Prostate gland (tissue), 2 donors: Measurements from ENCODE around the gene HNRNPAB.

Experiments used
- POLR2A ChIP-seq: fragments of 450-650 bp; IDR thresholded peaks from one replicate; pipeline ENCODE4 v1.6.1; 2016; ENCODE audit warnings: antibody characterized with exemption, mild to moderate bottlenecking
- POLR2AphosphoS5 ChIP-seq: sonication (generic); formaldehyde crosslinking; IDR thresholded peaks from one replicate; pipeline ENCODE4 v1.6.1; 2017; ENCODE audit warnings: antibody characterized with exemption
- TF ChIP-seq, protein P1 (sequence below), 4 experiments: fragments of 200-600 bp in 2 of 4; fragments of 450-650 bp in 2 of 4; sonication (generic) in 2 of 4; IDR thresholded peaks; 1 replicate in 3 of 4; 2 replicates in 1 of 4; pipeline ENCODE4 v1.5.1; 2016 to 2019; ENCODE audit warnings: antibody characterized with exemption in 4 of 4, mild to moderate bottlenecking in 2 of 4, moderate library complexity in 2 of 4

GRCh38 chr5:178201927-178202235 is 2.5 kb upstream of the HNRNPAB start:
- TF ChIP-seq POLR2A (no peak), POLR2AphosphoS5 (no peak)
- TF ChIP-seq, protein P1, sequence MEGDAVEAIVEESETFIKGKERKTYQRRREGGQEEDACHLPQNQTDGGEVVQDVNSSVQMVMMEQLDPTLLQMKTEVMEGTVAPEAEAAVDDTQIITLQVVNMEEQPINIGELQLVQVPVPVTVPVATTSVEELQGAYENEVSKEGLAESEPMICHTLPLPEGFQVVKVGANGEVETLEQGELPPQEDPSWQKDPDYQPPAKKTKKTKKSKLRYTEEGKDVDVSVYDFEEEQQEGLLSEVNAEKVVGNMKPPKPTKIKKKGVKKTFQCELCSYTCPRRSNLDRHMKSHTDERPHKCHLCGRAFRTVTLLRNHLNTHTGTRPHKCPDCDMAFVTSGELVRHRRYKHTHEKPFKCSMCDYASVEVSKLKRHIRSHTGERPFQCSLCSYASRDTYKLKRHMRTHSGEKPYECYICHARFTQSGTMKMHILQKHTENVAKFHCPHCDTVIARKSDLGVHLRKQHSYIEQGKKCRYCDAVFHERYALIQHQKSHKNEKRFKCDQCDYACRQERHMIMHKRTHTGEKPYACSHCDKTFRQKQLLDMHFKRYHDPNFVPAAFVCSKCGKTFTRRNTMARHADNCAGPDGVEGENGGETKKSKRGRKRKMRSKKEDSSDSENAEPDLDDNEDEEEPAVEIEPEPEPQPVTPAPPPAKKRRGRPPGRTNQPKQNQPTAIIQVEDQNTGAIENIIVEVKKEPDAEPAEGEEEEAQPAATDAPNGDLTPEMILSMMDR (IDR thresholded peaks at IDR 0.05), result no peak
